Measurements from ENCODE around the gene AHNAK2. TPM values are rescaled to one million over a fixed set of nuclear protein-coding genes. Genes with fewer than 3 reads are reported as not detected.

AHNAK2 gene
- total and polyA plus RNA-seq, 5 donors: 2.0 to 5.7 (median 3.1) TPM

DNA sequence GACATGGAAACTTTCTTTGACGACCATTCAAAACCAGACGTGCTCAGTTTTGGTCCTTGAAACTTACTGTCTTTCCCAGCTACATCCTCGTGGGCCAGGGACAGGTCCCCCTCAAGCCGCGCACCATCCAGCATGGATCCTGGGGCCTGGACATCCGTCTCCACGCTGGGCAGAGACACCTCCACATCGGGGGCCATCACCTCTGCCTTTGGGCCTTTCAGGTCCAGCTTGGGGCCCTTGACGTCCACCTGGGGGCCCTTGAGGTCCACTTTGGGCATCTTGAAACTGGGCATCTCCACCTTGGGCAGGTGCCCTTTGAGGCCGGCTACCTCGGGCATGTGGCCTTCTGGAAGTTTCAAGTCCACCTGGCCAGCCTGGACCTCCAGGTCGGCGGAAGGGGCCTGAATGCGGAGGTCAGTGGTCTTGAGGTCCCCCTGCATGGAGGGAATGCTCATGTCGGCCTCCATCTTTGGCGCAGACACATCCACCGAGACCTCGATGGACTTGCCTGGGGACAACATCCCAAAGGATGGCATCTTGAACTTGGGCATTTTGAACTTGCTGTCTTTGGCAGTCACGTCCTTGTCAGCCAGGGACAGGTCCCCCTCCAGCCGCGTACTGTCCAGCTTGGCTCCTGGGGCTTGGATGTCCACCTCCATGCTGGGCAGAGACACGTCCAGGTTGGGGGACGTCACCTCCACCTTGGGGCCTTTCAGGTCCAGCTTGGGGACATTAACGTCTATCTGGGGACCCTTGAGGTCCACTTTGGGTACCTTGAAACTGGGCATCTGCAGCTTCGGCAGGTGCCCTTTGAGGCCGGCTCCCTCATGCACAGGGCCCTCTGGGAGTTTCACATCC, 36.4 kb downstream of the AHNAK2 start:
- no peaks in the 10 kb centered on the region for H3K9me3 ChIP-seq (ENCODE audit: control insufficient read depth, low read length)
- 93% methylated on average over 26 of the region's 26 CpGs for WGBS
- H3K27ac ChIP-seq (ENCODE audit: low read length): no peak overlapping the region
- no peaks in the 10 kb centered on the region for H3K27me3 ChIP-seq (ENCODE audit: control insufficient read depth, insufficient read depth)
- peak in 2 of 3 donors; percentile 37 to 45 for DNase-seq
- intact Hi-C loops (cut with DNase I): no loop called here
- H3K4me1 ChIP-seq (ENCODE audit: control insufficient read depth, insufficient read depth, low read length): no peaks in the 10 kb centered on the region
- no peak overlapping the region for H3K4me3 ChIP-seq (ENCODE audit: low read length)
- ATAC-seq: no peak

DNA sequence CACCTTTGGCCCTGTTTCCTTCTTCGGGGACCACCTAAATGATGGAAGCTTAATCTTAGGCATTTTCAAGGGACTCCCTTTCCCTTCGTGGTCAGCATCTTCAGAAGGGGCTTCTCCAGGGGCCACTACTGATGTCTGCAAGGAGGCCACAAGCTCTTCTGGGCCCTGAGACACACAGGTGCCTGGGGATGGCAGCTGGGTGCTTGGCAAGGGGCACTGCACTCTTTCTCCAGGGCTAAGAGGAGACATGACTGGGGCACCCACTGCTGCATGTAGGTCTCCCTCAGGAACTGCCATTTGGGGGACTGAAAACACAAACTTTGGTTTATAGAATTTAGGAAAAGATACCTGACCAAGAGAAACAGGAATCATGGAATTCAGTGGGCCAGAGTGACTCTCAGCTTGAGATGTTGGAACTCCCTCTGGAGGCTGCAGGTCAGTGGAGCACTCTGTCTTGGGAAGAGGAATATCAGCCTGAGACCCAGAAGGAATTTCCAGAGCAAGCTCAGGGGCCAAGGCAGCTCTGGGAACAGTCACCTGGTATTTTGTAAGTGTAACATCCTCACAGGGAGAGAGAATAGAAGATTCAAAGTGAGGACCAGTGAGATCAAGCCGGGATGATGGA, 37.5 kb downstream of the AHNAK2 start:
- 78% methylated on average over 3 of the region's 3 CpGs for WGBS
- no peaks in the 10 kb centered on the region for H3K27me3 ChIP-seq (ENCODE audit: control insufficient read depth, insufficient read depth)
- no peak overlapping the region for H3K27ac ChIP-seq (ENCODE audit: low read length)
- H3K9me3 ChIP-seq (ENCODE audit: control insufficient read depth, low read length): no peaks in the 10 kb centered on the region
- no peak for ATAC-seq
- intact Hi-C loops (cut with DNase I): no loop called here
- no peak for DNase-seq
- no peak overlapping the region for H3K4me3 ChIP-seq (ENCODE audit: low read length)
- H3K4me1 ChIP-seq (ENCODE audit: control insufficient read depth, insufficient read depth, low read length): no peaks in the 10 kb centered on the region

DNA sequence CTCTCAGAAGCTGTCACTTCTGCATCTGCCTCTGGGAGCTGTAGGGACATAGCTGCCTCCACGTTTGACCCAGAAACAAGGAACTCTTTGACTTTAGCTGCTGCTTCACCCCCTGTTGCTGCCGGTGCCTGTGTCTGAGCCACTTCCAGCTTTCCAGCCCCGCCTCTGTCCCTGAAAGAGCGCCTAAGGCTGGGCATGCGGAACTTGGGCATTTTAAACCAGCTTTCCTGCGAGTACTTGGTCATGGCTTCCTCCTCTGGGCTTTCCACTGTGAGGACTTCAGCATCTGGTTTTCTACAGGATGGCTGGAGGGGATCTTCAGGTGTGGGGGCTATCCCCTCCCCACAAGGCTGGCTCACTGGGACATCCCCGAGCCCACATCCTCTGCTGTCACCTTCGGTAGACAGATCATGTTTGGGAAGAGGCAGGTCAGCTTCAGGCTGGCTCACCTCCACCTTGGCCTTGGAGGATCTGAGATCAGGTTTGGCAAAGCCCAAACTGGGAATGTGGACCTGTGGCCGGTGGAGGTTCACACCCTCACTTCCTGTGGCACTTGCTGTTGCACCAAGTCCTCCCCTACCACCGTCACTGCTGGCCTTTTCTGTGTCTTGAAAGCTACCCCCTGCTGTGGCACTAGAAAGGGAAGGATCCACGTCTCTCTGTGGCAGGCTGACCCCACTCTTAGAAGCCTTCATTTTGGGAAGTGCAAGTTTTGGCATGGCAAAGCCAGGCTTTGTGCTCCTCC, 38.3 kb downstream of the AHNAK2 start:
- Histone ChIP-seq H3K9me3 (ENCODE audit: control insufficient read depth, low read length) (no peaks in the 10 kb centered on the region), H3K4me3 (ENCODE audit: low read length) (no peak overlapping the region), H3K27ac (ENCODE audit: low read length) (no peak overlapping the region), H3K27me3 (ENCODE audit: control insufficient read depth, insufficient read depth) (no peaks in the 10 kb centered on the region), H3K4me1 (ENCODE audit: control insufficient read depth, insufficient read depth, low read length) (no peaks in the 10 kb centered on the region)
- WGBS: 63% methylated on average over 11 of the region's 11 CpGs
- ATAC-seq (no peak), DNase-seq (peak in 2 of 3 donors; percentile 48 to 55)
- intact Hi-C loops (cut with DNase I): no loop called here

DNA sequence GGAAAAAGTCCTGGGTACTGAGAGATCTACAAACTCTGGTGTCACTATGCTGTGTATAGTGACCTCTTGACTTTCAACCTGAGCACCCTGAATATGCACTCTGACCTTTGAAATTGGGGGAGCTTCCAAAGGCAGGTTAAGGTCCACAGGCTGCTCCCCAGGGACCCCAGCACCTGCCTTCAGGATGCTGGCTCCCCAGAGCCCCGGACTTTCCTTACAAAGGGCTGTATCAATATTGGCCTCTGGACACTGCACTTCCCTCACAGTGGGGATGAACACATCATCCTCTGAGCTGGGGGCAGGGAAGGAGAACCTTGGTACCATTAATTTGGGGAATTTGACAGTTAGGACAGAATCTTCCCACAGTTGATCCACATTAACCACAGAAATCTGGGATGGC, 39.2 kb downstream of the AHNAK2 start:
- no peak overlapping the region for H3K4me3 ChIP-seq (ENCODE audit: low read length)
- DNase-seq (no peak), ATAC-seq (no peak)
- no peak overlapping the region for H3K27ac ChIP-seq (ENCODE audit: low read length)
- 91% methylated on average over 1 of the region's 1 CpG for WGBS
- intact Hi-C loops (cut with DNase I): no loop called here
- no peaks in the 10 kb centered on the region for H3K27me3 ChIP-seq (ENCODE audit: control insufficient read depth, insufficient read depth)
- no peaks in the 10 kb centered on the region for H3K4me1 ChIP-seq (ENCODE audit: control insufficient read depth, insufficient read depth, low read length)
- no peaks in the 10 kb centered on the region for H3K9me3 ChIP-seq (ENCODE audit: control insufficient read depth, low read length)

DNA sequence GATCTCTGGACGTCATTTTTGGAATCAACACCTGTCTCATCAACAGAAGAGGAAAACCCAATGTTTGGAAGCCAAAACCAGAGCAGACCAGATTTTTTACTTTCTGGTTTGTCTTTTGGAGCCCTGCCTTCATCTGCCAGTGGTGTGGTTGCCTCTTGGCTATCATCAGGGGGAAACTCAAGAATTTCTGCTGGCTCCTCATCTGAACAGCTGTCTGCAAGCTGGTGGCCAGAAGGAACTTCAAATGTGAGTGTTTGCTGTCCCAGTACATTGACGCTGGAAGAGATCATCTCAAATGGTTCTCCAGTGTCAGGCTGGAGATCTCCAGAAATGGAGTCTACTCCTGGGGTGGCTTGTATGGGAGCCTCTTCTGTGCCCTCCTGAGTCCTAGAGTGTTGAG, 39.7 kb downstream of the AHNAK2 start:
- intact Hi-C loops (cut with DNase I): no loop called here
- ATAC-seq (no peak), DNase-seq (no peak)
- 59% methylated on average over 2 of the region's 2 CpGs for WGBS
- Histone ChIP-seq H3K4me1 (ENCODE audit: control insufficient read depth, insufficient read depth, low read length) (no peaks in the 10 kb centered on the region), H3K4me3 (ENCODE audit: low read length) (no peak overlapping the region), H3K27me3 (ENCODE audit: control insufficient read depth, insufficient read depth) (no peaks in the 10 kb centered on the region), H3K9me3 (ENCODE audit: control insufficient read depth, low read length) (no peaks in the 10 kb centered on the region), H3K27ac (ENCODE audit: low read length) (no peak overlapping the region)

DNA sequence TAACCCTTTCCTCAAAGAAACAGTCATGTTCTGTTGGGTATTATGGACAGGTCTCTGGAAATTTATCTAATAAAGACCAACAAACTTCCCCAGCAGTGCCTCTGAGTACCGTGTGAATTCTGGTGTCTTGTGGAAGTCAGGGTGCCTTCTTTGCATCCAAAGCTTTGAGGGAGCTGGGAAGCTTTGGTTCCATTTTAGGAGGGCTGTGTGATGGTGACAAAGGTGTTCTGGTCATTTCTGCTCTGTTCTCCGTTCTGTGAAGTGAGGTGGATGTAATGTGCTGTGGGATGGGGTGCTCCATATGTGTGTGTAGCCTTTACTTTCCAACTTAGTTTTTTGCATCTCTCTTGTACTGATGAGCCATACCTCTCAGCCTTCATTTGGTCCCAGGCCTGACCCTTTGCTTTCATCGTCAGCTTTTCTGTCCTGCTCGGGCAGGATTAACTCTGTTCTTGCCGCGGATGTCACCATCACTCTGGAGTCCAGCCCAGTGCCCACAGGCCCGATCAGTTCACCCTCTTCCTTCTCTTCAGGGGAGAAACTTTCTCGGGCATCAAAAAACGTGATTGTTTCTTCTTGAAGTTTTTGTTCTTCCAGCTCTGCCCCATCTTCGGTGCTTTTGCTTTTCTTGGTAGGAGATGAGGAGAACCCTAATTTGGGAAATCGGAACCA, 40.3 kb downstream of the AHNAK2 start:
- 73% methylated on average over 11 of the region's 11 CpGs for whole genome bisulfite sequencing
- H3K4me1 ChIP-seq (ENCODE audit: control insufficient read depth, insufficient read depth, low read length): no peaks in the 10 kb centered on the region
- no peaks in the 10 kb centered on the region for H3K27me3 ChIP-seq (ENCODE audit: control insufficient read depth, insufficient read depth)
- intact Hi-C loops (cut with DNase I): no loop called here
- H3K9me3 ChIP-seq (ENCODE audit: control insufficient read depth, low read length): no peaks in the 10 kb centered on the region
- ATAC-seq (no peak), DNase-seq (no peak)
- no peak overlapping the region for H3K4me3 ChIP-seq (ENCODE audit: low read length)
- no peak overlapping the region for H3K27ac ChIP-seq (ENCODE audit: low read length)

DNA sequence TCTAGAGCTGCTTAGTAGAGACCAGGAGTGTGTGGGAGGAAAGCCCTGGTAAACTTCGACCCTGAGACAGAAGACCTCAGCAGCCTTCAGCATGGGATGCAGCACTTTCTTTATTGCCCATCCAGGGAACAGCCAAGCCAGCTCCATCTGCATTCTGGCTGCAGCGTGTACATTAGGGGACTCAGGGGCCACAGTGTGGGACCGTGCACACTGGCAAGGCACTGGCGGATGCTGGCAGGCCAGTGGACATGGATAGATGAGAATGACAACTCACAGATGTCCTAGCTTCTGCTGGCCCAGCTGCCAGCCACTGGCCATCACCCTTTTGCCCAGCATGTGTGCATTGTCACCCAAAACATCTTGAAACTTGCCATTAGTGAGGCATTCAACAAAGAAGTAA, 41.0 kb downstream of the AHNAK2 start:
- peak in 1 of 3 donors; percentile 36 for DNase-seq
- no peak overlapping the region for H3K27ac ChIP-seq (ENCODE audit: low read length)
- no peaks in the 10 kb centered on the region for H3K27me3 ChIP-seq (ENCODE audit: control insufficient read depth, insufficient read depth)
- no peak for ATAC-seq
- no peaks in the 10 kb centered on the region for H3K9me3 ChIP-seq (ENCODE audit: control insufficient read depth, low read length)
- 83% methylated on average over 4 of the region's 4 CpGs for WGBS
- intact Hi-C loops (cut with DNase I): no loop called here
- H3K4me3 ChIP-seq (ENCODE audit: low read length): no peak overlapping the region
- H3K4me1 ChIP-seq (ENCODE audit: control insufficient read depth, insufficient read depth, low read length): no peaks in the 10 kb centered on the region

DNA sequence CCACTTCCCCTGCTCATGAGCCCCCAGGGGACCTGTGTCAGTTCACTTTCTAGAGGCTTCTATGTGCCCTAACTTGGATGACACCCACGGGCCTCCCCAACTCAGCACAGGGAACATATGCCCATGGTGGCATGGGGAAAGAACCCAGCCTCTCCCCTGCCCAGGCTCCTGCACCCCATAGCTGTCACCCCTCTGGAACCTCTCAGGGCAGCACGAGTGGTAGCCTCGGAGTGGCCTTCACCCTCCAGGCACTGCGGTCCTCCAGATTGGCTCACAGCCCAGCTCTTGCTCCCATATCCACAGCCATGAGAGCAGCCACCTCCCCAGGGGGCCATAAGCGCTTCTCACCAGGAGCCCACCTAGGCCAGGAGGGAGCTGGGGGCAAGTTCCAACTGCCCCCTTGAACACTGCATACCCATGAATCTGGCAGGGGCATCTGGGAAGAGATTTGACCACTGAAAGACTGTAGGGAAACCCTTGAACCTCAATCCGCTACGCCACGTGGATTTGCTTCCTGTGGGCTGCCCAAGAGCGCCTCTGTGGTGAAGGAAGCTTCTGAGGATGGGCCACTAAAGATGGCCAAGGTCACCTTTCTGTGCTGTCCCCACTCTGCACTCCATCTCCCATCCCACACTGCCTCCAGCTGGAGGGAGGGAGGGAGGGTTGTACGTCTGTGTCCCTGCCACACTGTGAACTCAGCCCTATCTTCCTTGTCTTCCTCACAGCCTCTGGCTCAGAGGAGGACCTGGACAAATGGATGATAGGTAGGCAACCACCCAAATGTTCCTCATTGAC, 41.6 kb downstream of the AHNAK2 start:
- DNase-seq (peak in 1 of 3 donors; percentile 17), ATAC-seq (no peak)
- H3K27me3 ChIP-seq (ENCODE audit: control insufficient read depth, insufficient read depth): no peaks in the 10 kb centered on the region
- no peak overlapping the region for H3K27ac ChIP-seq (ENCODE audit: low read length)
- H3K9me3 ChIP-seq (ENCODE audit: control insufficient read depth, low read length): no peaks in the 10 kb centered on the region
- intact Hi-C loops (cut with DNase I): no loop called here
- no peak overlapping the region for H3K4me3 ChIP-seq (ENCODE audit: low read length)
- no peaks in the 10 kb centered on the region for H3K4me1 ChIP-seq (ENCODE audit: control insufficient read depth, insufficient read depth, low read length)
- WGBS: 64% methylated on average over 10 of the region's 10 CpGs

DNA sequence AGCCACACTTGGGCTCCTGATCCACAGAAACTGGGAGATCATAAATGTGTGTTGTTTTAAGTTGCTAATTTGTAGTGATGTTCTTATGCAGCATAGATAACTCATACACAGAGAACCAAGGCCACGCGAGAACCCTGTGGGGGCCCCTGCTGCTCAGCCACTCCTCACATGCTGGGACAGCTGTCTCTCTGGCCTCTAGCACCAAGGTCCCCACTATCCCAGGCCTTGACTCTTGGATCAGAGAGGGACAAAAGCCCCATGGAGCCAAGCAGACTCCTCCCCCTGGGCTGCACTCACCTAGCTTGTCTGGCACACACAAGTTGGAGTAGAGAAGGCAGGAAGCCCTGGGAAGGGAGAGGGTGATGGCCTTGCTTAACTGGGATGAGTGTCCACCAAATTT, 42.2 kb downstream of the AHNAK2 start:
- Histone ChIP-seq H3K27me3 (ENCODE audit: control insufficient read depth, insufficient read depth) (no peaks in the 10 kb centered on the region), H3K27ac (ENCODE audit: low read length) (no peak overlapping the region), H3K9me3 (ENCODE audit: control insufficient read depth, low read length) (no peaks in the 10 kb centered on the region), H3K4me1 (ENCODE audit: control insufficient read depth, insufficient read depth, low read length) (no peaks in the 10 kb centered on the region), H3K4me3 (ENCODE audit: low read length) (no peak overlapping the region)
- ATAC-seq: no peak
- 37% methylated on average over 2 of the region's 2 CpGs for WGBS
- intact Hi-C loops (cut with DNase I): no loop called here
- no peak for DNase-seq

DNA sequence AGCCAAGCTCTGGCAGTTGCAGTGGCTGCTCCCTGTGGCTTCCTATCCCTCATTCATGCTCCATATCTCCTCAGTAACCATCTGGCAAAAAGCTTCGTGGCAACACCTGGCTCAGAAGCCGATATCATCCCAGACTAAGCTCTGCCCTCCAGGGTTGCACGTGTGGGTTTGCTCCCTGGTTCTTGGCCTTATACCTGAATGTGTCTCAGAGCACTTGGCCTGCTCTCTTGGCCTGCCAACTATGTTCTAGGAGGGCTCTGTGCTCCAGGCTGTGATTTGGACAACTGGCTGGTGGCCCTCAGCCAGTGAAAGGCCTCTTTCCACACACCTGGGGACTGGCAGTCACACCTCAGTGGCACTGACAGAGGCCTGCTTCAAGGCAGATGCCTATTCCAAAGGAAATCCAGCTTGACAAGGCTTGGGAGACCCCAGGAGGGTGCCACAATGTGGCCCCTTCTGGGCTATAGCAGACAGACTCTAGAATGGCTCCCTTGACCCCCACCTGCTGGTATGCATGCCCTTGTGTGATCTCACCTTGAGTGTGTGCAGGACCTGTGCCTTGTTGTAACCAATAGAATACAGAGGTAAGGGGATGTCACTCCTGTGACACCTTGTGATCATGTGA, 43.0 kb downstream of the AHNAK2 start:
- no peaks in the 10 kb centered on the region for H3K9me3 ChIP-seq (ENCODE audit: control insufficient read depth, low read length)
- no peak for DNase-seq

More for the DNA sequence above, 43.0 kb downstream of the AHNAK2 start:
- H3K27ac ChIP-seq (ENCODE audit: low read length): no peak overlapping the region
- no peaks in the 10 kb centered on the region for H3K27me3 ChIP-seq (ENCODE audit: control insufficient read depth, insufficient read depth)
- intact Hi-C loops (cut with DNase I): no loop called here
- 73% methylated on average over 3 of the region's 3 CpGs for WGBS
- H3K4me1 ChIP-seq (ENCODE audit: control insufficient read depth, insufficient read depth, low read length): no peaks in the 10 kb centered on the region
- ATAC-seq: no peak
- H3K4me3 ChIP-seq (ENCODE audit: low read length): no peak overlapping the region
